ENCODE results near the gene A4GALT.

DNA sequence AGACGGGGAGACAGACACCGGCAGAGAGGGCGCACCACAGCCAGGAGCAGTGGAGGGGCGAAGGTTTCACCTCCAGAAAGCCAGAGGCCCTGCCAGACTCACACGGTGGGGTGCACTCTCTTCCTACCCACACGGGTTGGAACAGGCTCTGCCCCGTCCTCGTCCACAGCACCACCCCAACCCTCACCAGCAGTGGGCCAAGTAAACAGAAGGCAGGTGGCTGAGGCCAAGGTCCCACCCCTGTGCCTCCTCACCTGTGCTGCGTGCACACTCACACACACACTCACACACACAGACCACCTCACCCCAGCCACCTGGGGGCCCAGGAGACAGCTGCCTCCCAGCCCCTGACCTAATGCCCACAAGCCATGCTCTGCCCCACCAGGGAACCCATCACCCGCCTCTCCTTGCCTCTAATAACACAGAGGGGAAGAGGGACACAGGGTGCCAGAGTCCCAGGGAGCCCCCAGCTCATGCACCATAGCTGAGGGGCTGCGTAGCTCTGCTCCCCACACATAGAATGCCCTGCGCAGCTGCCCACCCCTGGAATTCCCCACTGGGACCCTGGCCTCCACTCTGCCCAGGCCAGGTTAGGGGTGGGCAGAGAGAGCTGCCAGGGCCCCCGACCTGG is 74.6 kb downstream of the A4GALT start:
- TF ChIP-seq ZNF565 (CRISPR knock-in tag; conservative IDR thresholded peaks at IDR 0.05; ENCODE audit: low read depth) (no peak), ZFP3 (CRISPR knock-in tag; IDR thresholded peaks at IDR 0.05) (no peak), ESRRG (CRISPR knock-in tag; IDR thresholded peaks at IDR 0.05) (no peak), ZNF70 (CRISPR knock-in tag; IDR thresholded peaks at IDR 0.05) (no peak), BACH2 (CRISPR knock-in tag; IDR thresholded peaks at IDR 0.05; ENCODE audit: borderline replicate concordance) (no peak), ZFP30 (CRISPR knock-in tag; IDR thresholded peaks at IDR 0.05) (no peak), OSR1 (CRISPR knock-in tag; IDR thresholded peaks at IDR 0.05) (no peak), GLIS3 (CRISPR knock-in tag; IDR thresholded peaks at IDR 0.05) (no peak)
- TF ChIP-seq, protein P1, sequence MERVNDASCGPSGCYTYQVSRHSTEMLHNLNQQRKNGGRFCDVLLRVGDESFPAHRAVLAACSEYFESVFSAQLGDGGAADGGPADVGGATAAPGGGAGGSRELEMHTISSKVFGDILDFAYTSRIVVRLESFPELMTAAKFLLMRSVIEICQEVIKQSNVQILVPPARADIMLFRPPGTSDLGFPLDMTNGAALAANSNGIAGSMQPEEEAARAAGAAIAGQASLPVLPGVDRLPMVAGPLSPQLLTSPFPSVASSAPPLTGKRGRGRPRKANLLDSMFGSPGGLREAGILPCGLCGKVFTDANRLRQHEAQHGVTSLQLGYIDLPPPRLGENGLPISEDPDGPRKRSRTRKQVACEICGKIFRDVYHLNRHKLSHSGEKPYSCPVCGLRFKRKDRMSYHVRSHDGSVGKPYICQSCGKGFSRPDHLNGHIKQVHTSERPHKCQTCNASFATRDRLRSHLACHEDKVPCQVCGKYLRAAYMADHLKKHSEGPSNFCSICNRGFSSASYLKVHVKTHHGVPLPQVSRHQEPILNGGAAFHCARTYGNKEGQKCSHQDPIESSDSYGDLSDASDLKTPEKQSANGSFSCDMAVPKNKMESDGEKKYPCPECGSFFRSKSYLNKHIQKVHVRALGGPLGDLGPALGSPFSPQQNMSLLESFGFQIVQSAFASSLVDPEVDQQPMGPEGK (CRISPR knock-in tag; IDR thresholded peaks at IDR 0.05; ENCODE audit: borderline replicate concordance), result no peak

All from SK-N-SH treated with all-trans-retinoic acid at 6 μM for 48 hours (cell line).